Neural progenitor cell (in vitro differentiated cells): Measurements from ENCODE around the gene SCUBE2. TPM values are rescaled to one million over a fixed set of nuclear protein-coding genes. Genes with fewer than 3 reads are reported as not detected.
"Not testable (repeated sequence)": the region's sequence is repeated elsewhere in the genome, so short reads cannot be mapped to it uniquely, and the experiment has no call there.

Source experiments
- DNase-seq: peaks from one replicate; pipeline ENCODE4 v3.0.0-alpha.2; 2016; ENCODE audit warnings: low spot score
- H2AFZ ChIP-seq: fragments of 200-600 bp; sonication (generic); replicated peaks from 2 replicates; pipeline ENCODE4 v1.6.1; 2016; ENCODE audit warnings: antibody characterized with exemption
- H3F3A ChIP-seq: fragments of 200-600 bp; sonication (generic); 2 replicates; pipeline ENCODE4 v1.6.1; 2016; ENCODE audit warnings: antibody characterized with exemption, low read depth
- H3K27ac ChIP-seq: fragments of 200-600 bp; sonication (generic); 2 replicates; pipeline ENCODE4 v1.5.1; 2016; ENCODE audit warnings: mild to moderate bottlenecking
- H3K27me3 ChIP-seq: fragments of 200-600 bp; sonication (generic); 2 replicates; pipeline ENCODE4 v1.6.1; 2016; ENCODE audit warnings: mild to moderate bottlenecking, moderate library complexity
- H3K36me3 ChIP-seq: fragments of 200-600 bp; sonication (generic); 2 replicates; pipeline ENCODE4 v1.5.1; 2016
- H3K4me1 ChIP-seq: fragments of 200-600 bp; sonication (generic); 2 replicates; pipeline ENCODE4 v1.6.1; 2016; ENCODE audit warnings: mixed run types
- H3K4me2 ChIP-seq: fragments of 200-600 bp; sonication (generic); 2 replicates; pipeline ENCODE4 v1.6.1; 2016
- H3K4me3 ChIP-seq: fragments of 200-600 bp; sonication (generic); 2 replicates; pipeline ENCODE4 v1.5.1; 2016
- H3K79me2 ChIP-seq: fragments of 200-600 bp; sonication (generic); 2 replicates; pipeline ENCODE4 v1.6.1; 2016; ENCODE audit warnings: low read depth
- H3K9ac ChIP-seq: fragments of 200-600 bp; sonication (generic); 2 replicates; pipeline ENCODE4 v1.6.1; 2016
- H3K9me3 ChIP-seq: fragments of 200-600 bp; sonication (generic); 2 replicates; pipeline ENCODE4 v1.5.1; 2016; ENCODE audit warnings: low read depth
- H4K20me1 ChIP-seq: fragments of 200-600 bp; sonication (generic); 2 replicates; pipeline ENCODE4 v1.6.1; 2016; ENCODE audit warnings: low read depth
- H3K27ac Mint-ChIP-seq: 3 replicates; pipeline ENCODE4 v1.8.0; 2021; ENCODE audit warnings: mixed read lengths
- H3K27me3 Mint-ChIP-seq: 2 replicates; pipeline ENCODE4 v1.8.0; 2022; ENCODE audit warnings: low read depth, mild to moderate bottlenecking, inconsistent platforms, moderate library complexity, mixed read lengths; ENCODE audit not compliant: insufficient read depth
- H3K36me3 Mint-ChIP-seq: 3 replicates; pipeline ENCODE4 v1.8.0; 2021; ENCODE audit warnings: mixed read lengths
- H3K4me1 Mint-ChIP-seq: 3 replicates; pipeline ENCODE4 v1.8.0; 2021; ENCODE audit warnings: mixed read lengths
- H3K4me3 Mint-ChIP-seq: 3 replicates; pipeline ENCODE4 v1.8.0; 2021; ENCODE audit warnings: mild to moderate bottlenecking, moderate library complexity, mixed read lengths
- H3K9me3 Mint-ChIP-seq: 3 replicates; pipeline ENCODE4 v1.8.0; 2020; ENCODE audit warnings: mixed read lengths
- EZH2 ChIP-seq: fragments of 200-600 bp; sonication (generic); IDR thresholded peaks from 2 replicates; pipeline ENCODE4 v1.6.1; 2017; ENCODE audit warnings: antibody characterized with exemption, mild to moderate bottlenecking, moderate library complexity
- EZH2phosphoT487 ChIP-seq: fragments of 200-600 bp; sonication (generic); IDR thresholded peaks from 2 replicates; pipeline ENCODE4 v1.6.1; 2017; ENCODE audit warnings: antibody characterized with exemption
- total RNA-seq: library from RNA; depleted of rRNA; stranded (reverse); fragments of >200 nt; gene quantifications from 2 replicates; pipeline ENCODE4 v1.2.3, GENCODE V29; 2015; ENCODE audit warnings: low replicate concordance
- TF ChIP-seq, protein P1 (sequence below): fragments of 200-600 bp; sonication (generic); IDR thresholded peaks from 2 replicates; pipeline ENCODE4 v1.5.1; 2017; ENCODE audit warnings: antibody characterized with exemption, mild to moderate bottlenecking

Gene SCUBE2
- total RNA-seq, 1 donor from 2014 or later: 42.1 TPM

DNA sequence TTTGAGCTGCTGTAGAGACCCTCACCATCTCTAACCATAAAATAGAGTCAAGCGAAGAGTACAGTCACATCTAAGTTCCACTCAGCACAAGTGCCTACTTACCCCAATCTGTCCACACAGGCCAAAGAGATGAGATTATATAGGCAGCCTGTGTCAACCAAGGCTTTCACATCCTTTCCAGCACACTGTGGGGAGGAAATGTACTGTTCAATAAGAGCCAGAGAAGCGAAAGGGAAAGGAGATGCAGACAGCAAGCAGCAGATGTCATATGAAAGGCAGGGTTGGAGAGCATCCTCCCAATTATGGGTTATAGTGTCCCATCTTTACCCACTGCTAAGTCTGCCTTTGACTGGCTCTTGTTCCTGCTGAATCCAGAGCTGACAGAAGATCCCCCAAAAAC, 104.0 kb downstream of the SCUBE2 start:
- Histone ChIP-seq H3K36me3 (peaks cover 3% of the 10 kb centered on the region), H2AFZ (no peak overlapping the region), H3K79me2 (no peaks in the 10 kb centered on the region), H4K20me1 (no peaks in the 10 kb centered on the region), H3K4me3 (no peak overlapping the region), H3K9me3 (no peaks in the 10 kb centered on the region), H3K9ac (no peak overlapping the region), H3K27ac (no peak overlapping the region), H3K27me3 (no peaks in the 10 kb centered on the region), H3K4me2 (no peak overlapping the region), H3F3A (no peaks in the 10 kb centered on the region), H3K4me1 (no peaks in the 10 kb centered on the region)
- no peak for DNase-seq
- H3K36me3 Mint-ChIP-seq: peaks cover 7% of the 10 kb centered on the region
- no peaks in the 10 kb centered on the region for H3K9me3 Mint-ChIP-seq
- no peak overlapping the region for H3K4me3 Mint-ChIP-seq
- H3K27ac Mint-ChIP-seq: no peak overlapping the region
- no peaks in the 10 kb centered on the region for H3K4me1 Mint-ChIP-seq
- TF ChIP-seq EZH2phosphoT487 (no peak), EZH2 (no peak)
- TF ChIP-seq, protein P1, sequence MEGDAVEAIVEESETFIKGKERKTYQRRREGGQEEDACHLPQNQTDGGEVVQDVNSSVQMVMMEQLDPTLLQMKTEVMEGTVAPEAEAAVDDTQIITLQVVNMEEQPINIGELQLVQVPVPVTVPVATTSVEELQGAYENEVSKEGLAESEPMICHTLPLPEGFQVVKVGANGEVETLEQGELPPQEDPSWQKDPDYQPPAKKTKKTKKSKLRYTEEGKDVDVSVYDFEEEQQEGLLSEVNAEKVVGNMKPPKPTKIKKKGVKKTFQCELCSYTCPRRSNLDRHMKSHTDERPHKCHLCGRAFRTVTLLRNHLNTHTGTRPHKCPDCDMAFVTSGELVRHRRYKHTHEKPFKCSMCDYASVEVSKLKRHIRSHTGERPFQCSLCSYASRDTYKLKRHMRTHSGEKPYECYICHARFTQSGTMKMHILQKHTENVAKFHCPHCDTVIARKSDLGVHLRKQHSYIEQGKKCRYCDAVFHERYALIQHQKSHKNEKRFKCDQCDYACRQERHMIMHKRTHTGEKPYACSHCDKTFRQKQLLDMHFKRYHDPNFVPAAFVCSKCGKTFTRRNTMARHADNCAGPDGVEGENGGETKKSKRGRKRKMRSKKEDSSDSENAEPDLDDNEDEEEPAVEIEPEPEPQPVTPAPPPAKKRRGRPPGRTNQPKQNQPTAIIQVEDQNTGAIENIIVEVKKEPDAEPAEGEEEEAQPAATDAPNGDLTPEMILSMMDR: no peak
- no peaks in the 10 kb centered on the region for H3K27me3 Mint-ChIP-seq

- H2AFZ ChIP-seq, H3K4me1 Mint-ChIP-seq, DNase-seq, H3K4me2 ChIP-seq, H3K27me3 Mint-ChIP-seq, H4K20me1 ChIP-seq, H3K27me3 ChIP-seq, H3K36me3 ChIP-seq, H3K4me1 ChIP-seq, H3K27ac Mint-ChIP-seq, H3K4me3 Mint-ChIP-seq, H3K4me3 ChIP-seq, H3K79me2 ChIP-seq, H3K27ac ChIP-seq, H3K9ac ChIP-seq, H3K36me3 Mint-ChIP-seq, H3K9me3 ChIP-seq, H3F3A ChIP-seq, H3K9me3 Mint-ChIP-seq: not testable (repeated sequence)
These were observed 104.6 kb downstream of the SCUBE2 start for GRCh38 chr11:8986772-8987171.

- Histone ChIP-seq H3K27me3 (no peaks in the 10 kb centered on the region), H3K9me3 (no peaks in the 10 kb centered on the region), H3K9ac (no peak overlapping the region), H4K20me1 (no peaks in the 10 kb centered on the region), H2AFZ (no peak overlapping the region), H3F3A (no peaks in the 10 kb centered on the region), H3K4me1 (no peaks in the 10 kb centered on the region), H3K4me3 (no peak overlapping the region), H3K27ac (no peak overlapping the region), H3K4me2 (no peak overlapping the region), H3K79me2 (no peaks in the 10 kb centered on the region), H3K36me3 (peaks cover 3% of the 10 kb centered on the region)
- H3K27me3 Mint-ChIP-seq: no peaks in the 10 kb centered on the region
- H3K4me3 Mint-ChIP-seq: peak overlapping the region; percentile 4
- TF ChIP-seq EZH2 (no peak), EZH2phosphoT487 (no peak)
- TF ChIP-seq, protein P1: no peak
- peaks cover 2% of the 10 kb centered on the region for H3K4me1 Mint-ChIP-seq
- DNase-seq: no peak
- no peak overlapping the region for H3K27ac Mint-ChIP-seq
- H3K36me3 Mint-ChIP-seq: peaks cover 10% of the 10 kb centered on the region
- H3K9me3 Mint-ChIP-seq: no peaks in the 10 kb centered on the region
These were observed 105.9 kb downstream of the SCUBE2 start for GRCh38 chr11:8985462-8985861.

DNA sequence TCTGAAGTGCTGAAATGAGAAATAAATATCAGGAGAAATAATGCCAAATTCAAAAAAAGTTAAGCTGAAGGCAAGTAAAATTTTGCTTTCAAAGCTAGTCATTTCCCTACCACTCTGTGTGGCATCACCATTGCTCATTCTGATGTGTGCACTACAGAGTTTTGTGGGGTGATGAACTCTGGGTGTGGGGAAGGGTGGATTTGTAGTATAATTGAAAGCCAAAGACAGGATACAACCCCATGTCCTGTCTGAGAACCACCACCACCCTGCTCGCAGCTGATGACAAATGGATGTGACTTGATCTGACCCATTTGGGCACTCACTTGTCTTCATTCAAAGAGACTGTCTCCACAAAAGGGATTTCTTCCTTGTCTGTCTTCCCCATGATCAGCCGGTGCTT, 107.8 kb downstream of the SCUBE2 start:
- Histone ChIP-seq H2AFZ (no peak overlapping the region), H3K9ac (no peak overlapping the region), H3K9me3 (no peaks in the 10 kb centered on the region), H3K4me1 (no peaks in the 10 kb centered on the region), H3K79me2 (no peaks in the 10 kb centered on the region), H3K4me2 (no peak overlapping the region), H3F3A (no peaks in the 10 kb centered on the region), H4K20me1 (no peaks in the 10 kb centered on the region), H3K36me3 (peaks cover 3% of the 10 kb centered on the region), H3K27me3 (no peaks in the 10 kb centered on the region), H3K4me3 (no peak overlapping the region), H3K27ac (no peak overlapping the region)
- Mint-ChIP-seq H3K36me3 (peaks cover 14% of the 10 kb centered on the region), H3K27me3 (no peaks in the 10 kb centered on the region), H3K4me1 (peaks cover 5% of the 10 kb centered on the region), H3K9me3 (no peaks in the 10 kb centered on the region), H3K4me3 (no peak overlapping the region), H3K27ac (no peak overlapping the region)
- TF ChIP-seq EZH2: no peak
- TF ChIP-seq, protein P1: no peak
- TF ChIP-seq EZH2phosphoT487: no peak
- no peak for DNase-seq
